HFF-Myc (cell line): ENCODE data around the gene PRPH.
"Not testable (repeated sequence)": the region's sequence is repeated elsewhere in the genome, so short reads cannot be mapped to it uniquely, and the experiment has no call there.

Experiments
- DNase-seq: peaks from one replicate; pipeline ENCODE4 v3.0.0-alpha.2; 2011; ENCODE audit warnings: low read depth; ENCODE audit errors: extremely low read depth
- H3K4me3 ChIP-seq: replicated peaks from 2 replicates; pipeline ENCODE4 v1.5.1; 2011; ENCODE audit warnings: low read depth, mild to moderate bottlenecking, control low read depth, low read length
- CTCF ChIP-seq: IDR thresholded peaks from 2 replicates; pipeline ENCODE4 v1.5.1; 2012; ENCODE audit warnings: mild to moderate bottlenecking, low read depth, low read length, control low read depth; ENCODE audit errors: missing control alignments

PRPH gene

GRCh38 chr12:49297695-49298060, 2.7 kb downstream of the PRPH start:
- no peak for DNase-seq
- no peak for TF ChIP-seq CTCF
- no peak overlapping the region for H3K4me3 ChIP-seq

- no peak for DNase-seq
- H3K4me3 ChIP-seq: no peak overlapping the region
- TF ChIP-seq CTCF: no peak
These were observed 3.2 kb downstream of the PRPH start for GRCh38 chr12:49298160-49298559.

GRCh38 chr12:49301760-49302159, 6.8 kb downstream of the PRPH start:
- no peak for TF ChIP-seq CTCF
- H3K4me3 ChIP-seq: no peak overlapping the region
- DNase-seq: no peak

- DNase-seq: peak; percentile 35
- no peak overlapping the region for H3K4me3 ChIP-seq
- TF ChIP-seq CTCF: no peak
These were observed 9.2 kb downstream of the PRPH start for GRCh38 chr12:49304161-49304560.

GRCh38 chr12:49305762-49306510, 11.0 kb downstream of the PRPH start:
- H3K4me3 ChIP-seq: no peak overlapping the region
- DNase-seq: no peak
- TF ChIP-seq CTCF: no peak

- no peak overlapping the region for H3K4me3 ChIP-seq
- no peak for DNase-seq
- TF ChIP-seq CTCF: no peak
These were observed 14.4 kb downstream of the PRPH start for GRCh38 chr12:49309386-49309785.

- not testable (repeated sequence) for H3K4me3 ChIP-seq, DNase-seq
These were observed 15.6 kb downstream of the PRPH start for GRCh38 chr12:49310451-49311000.
